Colonic mucosa (tissue), 4 donors: ENCODE results near the gene SMOC1. TPM values are rescaled to one million over a fixed set of nuclear protein-coding genes. Genes with fewer than 3 reads are reported as not detected.

Experiments
- DNase-seq: peaks from one replicate; pipeline ENCODE4 v3.0.0-alpha.2; 2020
- H3K27ac ChIP-seq: fragments of 200-600 bp; one replicate; pipeline ENCODE4 v1.8.0; 2021
- H3K27me3 ChIP-seq: fragments of 200-600 bp; one replicate; pipeline ENCODE4 v1.8.0; 2021
- H3K36me3 ChIP-seq: fragments of 200-600 bp; one replicate; pipeline ENCODE4 v1.8.0; 2021
- H3K4me1 ChIP-seq: fragments of 200-600 bp; one replicate; pipeline ENCODE4 v1.8.0; 2021; ENCODE audit warnings: mild to moderate bottlenecking
- H3K4me3 ChIP-seq: fragments of 200-600 bp; one replicate; pipeline ENCODE4 v1.8.0; 2021
- H3K9ac ChIP-seq, 2 donors: one replicate each; pipeline ENCODE4 v1.7.0; 2013; ENCODE audit warnings: control low read depth in 2 of 2, low read depth in 2 of 2, low read length in 2 of 2
- H3K9me3 ChIP-seq: fragments of 200-600 bp; one replicate; pipeline ENCODE4 v1.8.0; 2021
- CTCF ChIP-seq: fragments of 200-600 bp; IDR thresholded peaks from one replicate; pipeline ENCODE4 v1.8.0; 2022; ENCODE audit warnings: antibody characterized with exemption, mild to moderate bottlenecking
- intact Hi-C: fragments of 100-400 bp; cut with DNase I; formaldehyde crosslinking; loops from one replicate; pipeline ENCODE4 v1.14.1; 2022
- total RNA-seq, 2 donors: library from RNA; stranded (reverse); fragmentation: NEBNext Ultra II Directional in 1 of 2; extraction: Animal tissue kit (Norgen Biotek cat#: 25700) in 1 of 2; gene quantifications; one replicate each; pipeline ENCODE4 v1.2.1, GENCODE V29; 2021
- donor health status: healthy.
- donor health status: DM: no; HTN: no; CAD: no.
- donor health status: DM: no; HTN: no; CAD: no.

Gene SMOC1
- total RNA-seq, 2 donors from 2014 or later, result 0.50 to 0.67 TPM

- H3K27me3 ChIP-seq, result no peaks in the 10 kb centered on the region
- no peak for TF ChIP-seq CTCF
- H3K9ac ChIP-seq, result no peak overlapping the region
- no peaks in the 10 kb centered on the region for H3K9me3 ChIP-seq
- no peak for DNase-seq
- no peaks in the 10 kb centered on the region for H3K4me1 ChIP-seq
- no peaks in the 10 kb centered on the region for H3K36me3 ChIP-seq
- no peak overlapping the region for H3K4me3 ChIP-seq
- no peak overlapping the region for H3K27ac ChIP-seq
- intact Hi-C loops, result no loop called here
These were observed 30.3 kb upstream of the SMOC1 start for GRCh38 chr14:69848903-69849391.

GRCh38 chr14:69850086-69850735 lies 29.0 kb upstream of the SMOC1 start:
- no peak overlapping the region for H3K27ac ChIP-seq
- no peaks in the 10 kb centered on the region for H3K4me1 ChIP-seq
- no peak overlapping the region for H3K4me3 ChIP-seq
- no peaks in the 10 kb centered on the region for H3K27me3 ChIP-seq
- no peak for TF ChIP-seq CTCF
- no peaks in the 10 kb centered on the region for H3K36me3 ChIP-seq
- H3K9me3 ChIP-seq, result no peaks in the 10 kb centered on the region
- intact Hi-C loops, result no loop called here
- DNase-seq, result no peak
- H3K9ac ChIP-seq, result no peak overlapping the region

- no peak for DNase-seq
- Histone ChIP-seq H3K4me1 (no peaks in the 10 kb centered on the region), H3K4me3 (no peak overlapping the region), H3K27ac (no peak overlapping the region), H3K9me3 (no peaks in the 10 kb centered on the region), H3K36me3 (no peaks in the 10 kb centered on the region), H3K27me3 (no peaks in the 10 kb centered on the region), H3K9ac (no peak overlapping the region)
- intact Hi-C loops, result no loop called here
- TF ChIP-seq CTCF, result no peak
These were observed 28.5 kb upstream of the SMOC1 start for GRCh38 chr14:69850736-69851112.

- H3K27ac ChIP-seq, result no peak overlapping the region
- TF ChIP-seq CTCF, result no peak
- H3K9ac ChIP-seq, result no peak overlapping the region
- no peaks in the 10 kb centered on the region for H3K9me3 ChIP-seq
- DNase-seq, result no peak
- H3K36me3 ChIP-seq, result no peaks in the 10 kb centered on the region
- no peak overlapping the region for H3K4me3 ChIP-seq
- no peaks in the 10 kb centered on the region for H3K27me3 ChIP-seq
- no peaks in the 10 kb centered on the region for H3K4me1 ChIP-seq
- intact Hi-C loops, result no loop called here
These were observed 26.5 kb upstream of the SMOC1 start for GRCh38 chr14:69852531-69853321.

GRCh38 chr14:69853774-69854173 lies 25.4 kb upstream of the SMOC1 start:
- Histone ChIP-seq H3K27me3 (no peaks in the 10 kb centered on the region), H3K4me1 (no peaks in the 10 kb centered on the region), H3K9ac (no peak overlapping the region), H3K27ac (no peak overlapping the region), H3K36me3 (no peaks in the 10 kb centered on the region), H3K9me3 (no peaks in the 10 kb centered on the region), H3K4me3 (no peak overlapping the region)
- intact Hi-C loops, result no loop called here
- TF ChIP-seq CTCF, result no peak
- DNase-seq, result no peak
